ENCODE measurements around the gene PAK5. TPM values are rescaled to one million over a fixed set of nuclear protein-coding genes. Genes with fewer than 3 reads are reported as not detected.
A peak's percentile ranks its signal among the peaks of the same experiment; 100 is the strongest.

The PAK5 gene
- total and polyA plus RNA-seq, 2 experiments from 2014 or later = 0.57 to 1.1 TPM

DNA sequence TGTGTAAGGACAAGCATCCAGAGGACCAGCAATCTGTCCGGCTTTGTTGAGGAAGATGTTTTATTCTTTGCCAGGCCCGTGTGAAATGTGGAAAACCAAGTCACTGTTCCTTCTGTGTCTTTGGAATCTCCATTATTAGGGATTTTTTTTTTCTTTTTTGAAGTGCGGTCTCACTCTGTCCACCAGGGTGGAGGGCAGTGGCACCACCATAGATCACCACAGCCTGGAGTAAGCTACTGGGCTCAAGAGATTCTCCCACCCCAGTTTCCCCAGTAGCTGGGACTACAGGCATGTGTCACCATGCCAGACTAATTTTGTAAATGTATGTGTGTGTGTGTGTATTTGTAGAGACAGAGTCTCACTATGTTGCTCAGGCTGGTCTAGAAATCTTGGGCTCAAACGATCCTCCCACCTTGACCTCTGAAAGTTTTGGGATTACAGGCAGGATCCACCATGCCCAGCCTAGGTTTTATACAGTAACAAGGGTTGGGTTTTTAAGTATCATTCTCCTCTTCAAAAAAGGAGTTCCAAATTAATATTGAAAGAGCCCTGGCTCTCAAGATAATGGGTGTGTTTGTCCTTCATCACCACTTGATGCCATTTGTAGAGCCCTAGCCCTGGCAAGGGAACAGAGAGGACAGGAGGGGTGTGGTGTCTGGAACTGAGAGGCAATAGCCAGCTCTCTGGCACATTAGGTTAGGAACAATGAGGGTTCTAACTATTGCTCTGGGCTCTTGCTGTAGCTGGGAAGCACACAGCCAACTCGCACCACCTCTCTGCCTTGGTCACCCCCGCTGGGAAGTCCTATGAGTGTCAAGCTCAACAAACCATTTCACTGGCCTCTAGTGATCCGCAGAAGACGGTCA, 321.3 kb downstream of the PAK5 start:
- peak overlapping the region; percentile 84 for H3K4me2 ChIP-seq
- TF ChIP-seq EZH2 (IDR thresholded peaks at IDR 0.05; ENCODE audit: low read depth, unreplicated experiment) (peak; percentile 44), JUNB (IDR thresholded peaks at IDR 0.05; ENCODE audit: unreplicated experiment) (no peak), CREB1 (CRISPR knock-in tag; IDR thresholded peaks at IDR 0.05; ENCODE audit: low read depth) (no peak)
- TF ChIP-seq, protein P1, sequence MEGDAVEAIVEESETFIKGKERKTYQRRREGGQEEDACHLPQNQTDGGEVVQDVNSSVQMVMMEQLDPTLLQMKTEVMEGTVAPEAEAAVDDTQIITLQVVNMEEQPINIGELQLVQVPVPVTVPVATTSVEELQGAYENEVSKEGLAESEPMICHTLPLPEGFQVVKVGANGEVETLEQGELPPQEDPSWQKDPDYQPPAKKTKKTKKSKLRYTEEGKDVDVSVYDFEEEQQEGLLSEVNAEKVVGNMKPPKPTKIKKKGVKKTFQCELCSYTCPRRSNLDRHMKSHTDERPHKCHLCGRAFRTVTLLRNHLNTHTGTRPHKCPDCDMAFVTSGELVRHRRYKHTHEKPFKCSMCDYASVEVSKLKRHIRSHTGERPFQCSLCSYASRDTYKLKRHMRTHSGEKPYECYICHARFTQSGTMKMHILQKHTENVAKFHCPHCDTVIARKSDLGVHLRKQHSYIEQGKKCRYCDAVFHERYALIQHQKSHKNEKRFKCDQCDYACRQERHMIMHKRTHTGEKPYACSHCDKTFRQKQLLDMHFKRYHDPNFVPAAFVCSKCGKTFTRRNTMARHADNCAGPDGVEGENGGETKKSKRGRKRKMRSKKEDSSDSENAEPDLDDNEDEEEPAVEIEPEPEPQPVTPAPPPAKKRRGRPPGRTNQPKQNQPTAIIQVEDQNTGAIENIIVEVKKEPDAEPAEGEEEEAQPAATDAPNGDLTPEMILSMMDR (conservative IDR thresholded peaks at IDR 0.05; ENCODE audit: low read depth in 2 of 2) = peak in 1 of 2 experiments; percentile 38; a peak in 2 of 4 replicates
- TF ChIP-seq, protein P2, sequence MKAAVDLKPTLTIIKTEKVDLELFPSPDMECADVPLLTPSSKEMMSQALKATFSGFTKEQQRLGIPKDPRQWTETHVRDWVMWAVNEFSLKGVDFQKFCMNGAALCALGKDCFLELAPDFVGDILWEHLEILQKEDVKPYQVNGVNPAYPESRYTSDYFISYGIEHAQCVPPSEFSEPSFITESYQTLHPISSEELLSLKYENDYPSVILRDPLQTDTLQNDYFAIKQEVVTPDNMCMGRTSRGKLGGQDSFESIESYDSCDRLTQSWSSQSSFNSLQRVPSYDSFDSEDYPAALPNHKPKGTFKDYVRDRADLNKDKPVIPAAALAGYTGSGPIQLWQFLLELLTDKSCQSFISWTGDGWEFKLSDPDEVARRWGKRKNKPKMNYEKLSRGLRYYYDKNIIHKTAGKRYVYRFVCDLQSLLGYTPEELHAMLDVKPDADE (IDR thresholded peaks at IDR 0.05) = no peak
- no peak overlapping the region for H3K27ac Mint-ChIP-seq
- DNase-seq (ENCODE audit: low spot score) = peak; percentile 48
- H3K79me2 ChIP-seq (replicated peaks; ENCODE audit: insufficient read depth) = no peaks in the 10 kb centered on the region
- H3K9me2 ChIP-seq (ENCODE audit: insufficient read depth) = no peaks in the 10 kb centered on the region
- peak overlapping the region; percentile 32; the same call in 2 of the 3 replicates for H3K4me3 Mint-ChIP-seq
- H2AFZ ChIP-seq = no peak overlapping the region
- H3K4me1 Mint-ChIP-seq = peaks cover 70% of the 10 kb centered on the region
- 0 out of 2 replicates have a peak, but pooled peaks cover 9% of the 10 kb centered on the region for H4K20me1 ChIP-seq (replicated peaks; ENCODE audit: insufficient read depth)
- H3K4me3 ChIP-seq = peak overlapping the region; percentile 65
- peaks cover 98% of the 10 kb centered on the region for H3K27me3 ChIP-seq (ENCODE audit: insufficient read depth)
- H3K4me1 ChIP-seq (ENCODE audit: insufficient read depth) = peaks cover 69% of the 10 kb centered on the region
- H3F3A ChIP-seq (replicated peaks; ENCODE audit: low read depth) = peaks cover 6% of the 10 kb centered on the region; the same call in 1 of the 2 replicates
- peaks cover 13% of the 10 kb centered on the region; the same call in 2 of the 3 replicates for H3K36me3 Mint-ChIP-seq (ENCODE audit: low read depth)
- no peak overlapping the region for H3K27ac ChIP-seq (ENCODE audit: low read depth)
- ATAC-seq = no peak
- H3K27me3 Mint-ChIP-seq (ENCODE audit: insufficient read depth, low read depth, poor library complexity) = peaks cover 66% of the 10 kb centered on the region
- H3K9me3 Mint-ChIP-seq = no peaks in the 10 kb centered on the region; the same call in 1 of the 3 replicates
- no peaks in the 10 kb centered on the region for H3K36me3 ChIP-seq (ENCODE audit: insufficient read depth)

DNA sequence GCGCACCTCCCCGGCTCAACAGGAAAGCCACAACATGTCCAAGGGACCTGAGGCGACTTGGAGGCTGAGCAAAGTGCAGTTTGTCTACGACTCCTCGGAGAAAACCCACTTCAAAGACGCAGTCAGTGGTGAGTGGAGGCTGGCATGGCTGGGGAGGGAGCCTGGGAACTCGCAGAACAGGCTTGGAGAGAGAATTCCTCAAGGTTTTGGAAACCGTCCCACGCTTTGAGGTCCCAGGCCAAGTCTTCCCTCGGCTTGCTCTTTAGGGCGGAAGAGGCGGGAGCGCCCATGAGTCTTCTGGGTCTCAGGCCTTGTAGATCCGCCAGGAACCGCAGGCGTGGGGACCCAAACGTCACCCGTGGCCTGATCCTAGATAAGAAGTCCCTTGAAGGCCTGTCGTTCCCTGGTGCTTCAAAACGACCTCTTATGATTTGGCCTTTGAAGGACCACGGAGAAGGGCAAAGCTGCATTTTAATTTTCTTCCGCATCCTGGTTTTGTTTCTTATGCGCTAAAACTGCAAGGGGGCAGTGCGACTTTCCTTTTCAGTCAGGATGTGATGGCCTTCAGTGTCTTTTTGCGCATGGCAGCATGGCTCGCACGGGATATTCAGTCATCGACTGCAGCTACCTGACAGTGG, 322.5 kb downstream of the PAK5 start:
- no peak overlapping the region for H3K27ac ChIP-seq (ENCODE audit: low read depth)
- H2AFZ ChIP-seq = peak overlapping the region; percentile 90
- Mint-ChIP-seq H3K36me3 (ENCODE audit: low read depth) (peaks cover 13% of the 10 kb centered on the region; the same call in 2 of the 3 replicates), H3K4me3 (peak overlapping the region; percentile 86), H3K27me3 (ENCODE audit: insufficient read depth, low read depth, poor library complexity) (peaks cover 68% of the 10 kb centered on the region), H3K9me3 (no peaks in the 10 kb centered on the region; the same call in 1 of the 3 replicates), H3K4me1 (peaks cover 65% of the 10 kb centered on the region), H3K27ac (no peak overlapping the region)
- peak overlapping the region; percentile 84 for H3K4me2 ChIP-seq
- H3K36me3 ChIP-seq (ENCODE audit: insufficient read depth) = no peaks in the 10 kb centered on the region
- ATAC-seq = peak; percentile 10
- DNase-seq (ENCODE audit: low spot score) = peak; percentile 73
- H3F3A ChIP-seq (replicated peaks; ENCODE audit: low read depth) = peaks cover 6% of the 10 kb centered on the region; the same call in 1 of the 2 replicates
- H3K4me1 ChIP-seq (ENCODE audit: insufficient read depth) = peaks cover 71% of the 10 kb centered on the region
- no peaks in the 10 kb centered on the region for H3K79me2 ChIP-seq (replicated peaks; ENCODE audit: insufficient read depth)
- peaks cover 100% of the 10 kb centered on the region for H3K27me3 ChIP-seq (ENCODE audit: insufficient read depth)
- peak overlapping the region; percentile 65 for H3K4me3 ChIP-seq
- H4K20me1 ChIP-seq (replicated peaks; ENCODE audit: insufficient read depth) = 0 out of 2 replicates have a peak, but pooled peaks cover 9% of the 10 kb centered on the region
- H3K9me2 ChIP-seq (ENCODE audit: insufficient read depth) = no peaks in the 10 kb centered on the region
- TF ChIP-seq ZNF331 (CRISPR knock-in tag; IDR thresholded peaks at IDR 0.05; ENCODE audit: low read depth) (no peak), ZNF114 (CRISPR knock-in tag; IDR thresholded peaks at IDR 0.05) (no peak), ZNF462 (CRISPR knock-in tag; IDR thresholded peaks at IDR 0.05) (no peak), EZH2 (IDR thresholded peaks at IDR 0.05; ENCODE audit: low read depth, unreplicated experiment) (peak; percentile 64), STAT1 (IDR thresholded peaks at IDR 0.05; ENCODE audit: unreplicated experiment) (no peak), EZH2phosphoT487 (IDR thresholded peaks at IDR 0.05; ENCODE audit: unreplicated experiment) (peak; percentile 2), CREB1 (CRISPR knock-in tag; IDR thresholded peaks at IDR 0.05; ENCODE audit: low read depth) (no peak)
